ENCODE data around the gene C8A.

The C8A gene

DNA sequence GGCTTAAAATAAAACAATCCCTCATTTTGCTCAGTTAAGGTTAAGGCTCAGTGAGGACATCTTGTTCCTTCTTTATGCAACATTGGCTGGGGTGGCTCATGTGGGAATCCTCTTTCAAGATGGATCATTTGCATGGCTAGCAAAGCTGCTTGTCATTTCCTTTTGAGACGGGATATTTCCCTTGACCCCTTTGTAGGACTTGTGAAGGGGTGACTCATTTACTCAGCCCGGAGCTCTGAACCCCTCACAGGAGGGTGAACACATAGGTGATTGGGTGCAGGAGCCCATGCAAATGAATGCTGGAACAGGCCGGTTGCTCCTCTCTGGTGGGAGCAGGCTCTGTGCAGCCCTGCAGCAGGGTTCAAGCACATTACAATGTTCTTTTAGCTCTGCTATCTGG is 15.8 kb upstream of the C8A start:
- no peak for DNase-seq

DNA sequence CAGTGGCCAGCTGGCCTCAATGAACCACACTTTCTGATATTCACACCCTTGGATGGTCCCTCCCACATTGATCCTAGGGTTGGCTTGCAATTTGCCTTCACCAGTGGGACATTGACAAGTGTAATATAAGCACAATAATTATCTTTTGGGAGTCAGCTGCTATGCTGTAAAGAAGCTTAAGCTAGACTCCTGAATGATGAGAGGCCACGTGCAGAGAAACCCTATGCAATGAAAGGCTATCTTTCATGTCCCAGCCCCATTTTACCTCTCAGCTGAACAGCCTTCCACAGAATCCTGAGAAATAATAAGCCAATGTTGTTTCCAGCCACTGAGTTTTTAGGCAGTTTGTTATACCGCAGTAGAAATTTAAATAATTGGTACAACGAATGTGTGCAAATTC is 11.1 kb upstream of the C8A start:
- DNase-seq = no peak

DNA sequence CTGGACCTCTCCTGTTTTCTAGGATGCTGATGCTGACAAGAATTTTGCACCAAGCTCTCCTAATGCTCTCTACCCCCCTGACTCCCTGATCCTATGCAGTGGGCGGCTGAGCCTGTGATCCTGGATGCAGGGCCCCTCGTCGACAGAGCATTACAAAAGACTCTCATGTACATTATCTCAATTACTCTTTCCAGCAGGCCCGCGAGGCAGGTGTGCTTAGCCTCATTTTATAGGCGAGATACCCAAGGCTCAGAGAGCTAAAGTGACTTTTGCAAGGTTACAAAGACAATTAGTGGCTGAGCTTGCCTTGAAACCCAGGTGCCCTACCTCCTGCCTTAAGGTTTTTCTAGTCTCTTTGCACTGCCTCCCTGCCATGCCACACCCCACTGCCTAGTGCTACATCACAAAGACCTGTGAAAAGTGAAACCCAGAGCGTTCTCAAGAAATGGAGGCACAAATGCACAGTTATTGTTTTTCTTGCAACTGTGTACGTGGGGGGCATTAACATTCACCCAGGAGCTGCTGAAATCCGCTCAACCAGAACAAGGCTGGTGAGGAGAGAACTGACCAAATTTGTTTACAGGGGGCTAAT is 10.0 kb upstream of the C8A start:
- DNase-seq = no peak

DNA sequence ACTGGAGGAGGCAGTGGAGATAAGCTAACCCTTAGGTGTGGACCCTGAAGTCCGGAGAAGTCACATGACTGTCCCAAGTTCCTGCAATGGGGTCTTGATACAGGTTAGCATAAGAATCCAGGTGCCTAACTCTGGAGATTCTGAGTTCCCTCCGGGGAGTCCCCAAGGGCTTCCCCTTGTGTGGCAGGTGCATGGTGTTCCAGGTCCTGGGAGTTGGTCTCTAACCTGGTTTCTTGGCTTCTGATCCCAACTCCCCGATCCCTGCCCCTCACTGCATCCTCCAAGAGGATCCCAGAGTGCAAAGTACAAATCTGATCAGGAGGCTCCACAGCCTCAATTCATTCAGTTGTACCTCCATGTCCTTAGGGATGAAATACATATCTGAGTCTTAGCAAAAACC is 9.3 kb upstream of the C8A start:
- no peak for DNase-seq

DNA sequence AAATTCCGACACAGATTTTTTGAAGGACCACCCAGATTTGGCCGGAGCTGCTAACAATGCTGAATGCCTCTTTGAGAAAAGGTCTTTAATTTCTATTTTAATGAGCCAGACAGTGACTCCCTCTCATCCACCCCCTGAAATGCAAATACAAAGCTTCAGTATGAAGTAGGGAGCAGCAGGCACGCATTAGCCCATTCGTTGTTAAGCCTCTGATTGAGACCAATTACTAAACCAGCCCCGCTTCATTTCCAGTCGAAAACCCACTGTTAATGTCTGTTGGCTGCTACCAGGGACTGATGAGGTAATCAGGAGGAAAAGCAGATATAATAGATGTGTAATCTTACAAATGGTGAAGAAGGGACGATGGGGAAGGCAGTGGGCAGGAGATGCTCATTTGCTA is 4.8 kb upstream of the C8A start:
- DNase-seq = no peak

DNA sequence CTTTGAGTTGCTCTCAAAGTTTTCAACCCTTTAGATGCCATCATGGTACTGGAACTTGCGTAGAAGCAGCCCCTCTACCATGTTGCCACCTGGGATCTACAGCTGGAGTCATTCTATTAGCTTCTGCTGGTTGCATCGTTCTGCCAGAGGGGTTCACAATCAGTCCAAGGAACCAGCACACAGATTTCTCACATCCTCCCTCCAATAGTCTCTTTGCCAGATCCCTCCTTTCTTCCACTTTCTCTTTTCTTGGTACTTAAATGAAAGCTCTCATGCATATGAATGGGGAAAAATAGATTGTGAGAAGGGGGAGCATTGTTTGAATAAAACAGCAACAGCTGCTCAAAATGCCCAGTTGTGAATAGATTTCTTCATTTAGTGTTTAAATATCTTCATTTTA is 4.2 kb upstream of the C8A start:
- DNase-seq = no peak

DNA sequence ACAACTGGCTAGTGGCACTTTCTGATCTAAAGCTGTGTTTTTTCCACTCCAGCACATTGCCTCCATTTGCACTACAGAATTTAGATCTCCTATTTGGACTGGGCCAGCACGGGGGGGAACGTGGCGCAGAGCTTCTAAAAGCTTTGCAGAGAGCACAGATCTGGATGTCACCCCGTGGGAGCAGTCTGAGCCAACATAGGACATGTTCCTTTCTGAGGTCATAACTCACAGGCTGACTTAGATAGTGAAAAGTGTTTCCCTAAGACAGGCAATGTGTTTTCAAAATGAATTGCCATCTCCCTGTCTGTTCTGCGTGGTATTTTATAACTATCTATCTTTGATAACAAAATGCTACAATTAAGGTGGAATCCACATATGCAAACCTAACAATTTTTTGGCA is 3.7 kb upstream of the C8A start:
- no peak for DNase-seq

DNA sequence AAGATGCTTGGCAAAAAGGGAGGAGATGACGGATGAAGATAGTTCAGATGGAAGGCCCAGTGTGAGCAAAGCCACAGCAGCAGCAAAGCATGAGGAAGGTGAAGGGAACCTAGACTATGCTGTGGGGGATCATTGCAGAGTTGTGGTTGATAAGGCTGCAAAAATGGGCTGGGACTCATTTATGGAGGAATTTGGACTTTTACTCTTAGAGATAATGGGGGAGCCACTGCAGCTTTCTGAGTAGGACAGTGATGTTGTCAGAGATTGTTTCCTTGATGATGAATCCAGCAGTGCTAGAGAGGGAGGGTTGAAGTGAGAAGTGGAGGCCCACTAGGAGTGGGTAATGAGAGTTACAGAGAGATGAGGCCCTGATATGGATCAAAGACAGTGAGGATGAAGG is 2.1 kb upstream of the C8A start:
- no peak for DNase-seq

DNA sequence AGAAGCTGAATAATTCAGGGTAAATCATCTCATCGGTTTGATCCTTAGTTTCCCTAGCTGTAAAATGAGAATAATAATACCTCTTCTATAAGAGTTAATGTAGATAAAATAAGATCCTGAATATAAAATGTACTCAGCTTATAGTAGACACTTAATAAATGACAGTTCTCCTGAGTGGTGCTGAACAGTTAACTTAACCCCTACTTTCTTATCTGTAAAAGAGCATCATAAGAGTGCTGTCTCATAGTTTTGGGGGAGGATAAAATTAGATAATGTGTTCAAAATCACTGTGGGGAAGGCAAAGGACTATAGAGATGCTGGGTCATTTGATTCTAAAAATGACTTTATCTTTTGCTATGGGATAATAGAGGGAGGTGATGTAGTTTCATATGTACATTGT is 593 bp downstream of the C8A start:
- no peak for DNase-seq

DNA sequence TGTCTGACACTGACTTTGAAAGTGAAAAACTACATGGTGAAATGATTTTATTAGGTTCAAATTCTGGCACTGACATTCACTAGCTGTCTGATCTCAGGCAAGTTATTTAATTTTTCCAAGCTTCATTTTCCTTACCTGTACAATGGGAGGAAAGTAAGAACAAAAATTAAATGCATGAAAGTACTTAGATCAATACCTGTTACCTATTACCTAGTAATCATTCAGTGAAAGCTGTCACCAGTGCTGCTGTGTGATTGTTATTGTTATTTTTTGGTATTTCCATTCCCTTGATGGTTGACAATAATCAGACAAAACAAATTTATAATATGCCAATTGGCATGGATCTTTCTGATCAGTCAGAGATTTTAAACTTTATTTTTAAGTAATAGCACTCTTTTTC is 1.6 kb downstream of the C8A start:
- DNase-seq = no peak

DNA sequence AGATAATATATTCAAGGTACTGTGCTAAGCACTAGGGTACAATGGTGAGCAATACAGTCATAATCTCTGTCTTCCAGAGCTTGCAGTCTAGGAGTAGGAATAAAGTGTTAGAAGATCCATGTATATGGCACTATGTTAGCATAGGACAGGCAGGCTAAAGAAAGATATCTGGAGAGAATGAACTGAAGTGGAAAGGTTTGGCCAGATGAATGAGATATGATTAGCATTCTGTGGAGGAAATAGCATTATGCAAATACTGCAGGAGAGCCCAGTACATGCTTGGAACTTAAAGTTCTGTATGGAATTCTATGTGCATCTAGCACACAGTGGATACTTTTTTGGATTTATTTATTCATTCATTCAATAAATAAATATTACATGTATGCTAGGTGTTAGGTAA is 4.7 kb downstream of the C8A start:
- DNase-seq = no peak

DNA sequence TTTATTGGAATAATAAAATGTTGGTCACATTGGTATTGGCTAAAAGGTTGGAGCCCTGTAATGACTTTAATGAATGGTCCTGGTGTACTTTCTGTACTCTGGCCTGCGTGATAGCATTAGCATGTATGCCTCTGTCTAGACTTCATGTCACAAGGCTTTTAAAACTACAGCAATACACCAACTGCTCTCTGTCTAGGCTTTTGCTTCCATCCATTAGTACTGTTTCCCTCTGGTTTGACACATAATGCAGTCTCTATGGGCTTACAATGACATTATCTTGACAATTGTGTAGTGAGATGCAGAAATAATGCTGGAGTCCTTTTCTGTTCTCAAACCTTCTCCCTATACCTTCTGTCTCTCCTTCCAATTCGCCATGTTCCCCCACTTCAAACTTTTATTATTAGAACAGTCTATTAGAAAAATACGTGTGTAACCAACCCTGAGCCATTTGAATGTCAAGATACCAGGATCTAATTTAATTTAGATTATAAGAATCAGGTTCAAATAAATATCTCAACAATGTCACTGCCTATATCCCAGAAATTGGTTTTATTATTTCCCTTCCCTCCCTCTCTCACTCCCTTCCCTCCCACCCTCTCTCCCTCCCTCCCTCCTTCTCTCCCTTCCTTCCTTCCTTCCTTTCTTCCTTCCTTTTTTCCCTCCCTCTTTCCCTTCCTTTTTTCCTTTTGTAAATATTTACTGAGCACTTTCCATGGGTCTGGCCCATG is 8.8 kb downstream of the C8A start:
- no peak for DNase-seq

DNA sequence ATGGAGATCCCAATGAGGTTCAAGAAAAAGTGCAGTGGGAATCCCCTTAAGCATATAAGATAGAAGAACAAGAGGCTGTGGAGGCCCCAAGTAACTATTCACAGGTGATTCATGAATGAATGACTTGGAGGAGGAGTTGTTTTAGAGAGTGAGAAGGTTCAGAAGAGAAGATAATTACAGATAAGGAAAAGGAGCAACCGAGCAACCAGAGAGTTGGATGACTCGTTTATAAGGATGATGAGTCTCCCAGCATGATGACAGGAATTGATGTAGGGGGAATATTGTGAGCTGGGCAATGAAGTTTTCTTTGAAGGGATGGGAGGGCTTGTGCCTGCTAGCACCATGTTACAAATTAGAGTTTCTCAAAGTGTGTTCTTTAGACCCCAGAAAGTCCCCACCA is 9.8 kb downstream of the C8A start:
- DNase-seq = no peak

DNA sequence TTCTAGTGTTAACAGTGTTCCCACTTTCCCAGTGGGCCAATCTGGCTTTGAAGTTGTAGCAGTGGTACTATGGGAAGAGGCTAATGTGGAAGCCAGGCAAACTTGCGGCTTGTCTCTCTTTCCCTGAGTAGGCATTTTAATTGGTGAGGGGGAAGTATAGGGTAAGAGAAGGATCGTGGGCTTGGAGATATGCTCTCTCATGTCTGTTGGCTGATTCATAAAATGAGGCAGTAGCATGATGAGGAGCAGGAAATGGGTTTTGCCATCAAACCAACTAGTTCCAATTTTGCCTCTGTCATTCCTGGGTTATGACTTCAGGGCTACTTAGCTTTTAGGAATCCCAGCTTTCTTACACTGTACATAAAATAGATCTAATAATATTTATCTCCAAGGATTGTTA is 12.1 kb downstream of the C8A start:
- no peak for DNase-seq

DNA sequence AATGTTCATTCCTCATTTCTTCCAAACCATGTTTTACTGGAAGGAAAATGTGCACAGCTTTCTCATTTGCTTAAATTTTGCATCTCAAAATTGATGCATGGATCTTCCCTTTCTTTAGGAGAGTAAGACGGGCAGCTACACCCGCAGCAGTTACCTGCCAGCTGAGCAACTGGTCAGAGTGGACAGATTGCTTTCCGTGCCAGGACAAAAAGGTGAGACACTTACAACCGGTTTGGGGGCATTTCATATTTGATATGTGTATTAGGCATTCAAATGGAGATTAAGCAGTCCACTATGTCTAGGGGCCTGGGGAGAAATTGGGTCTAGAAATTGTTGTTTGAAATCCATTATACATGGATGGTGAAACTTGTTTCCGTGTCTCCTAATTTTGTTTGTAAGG is 12.9 kb downstream of the C8A start:
- DNase-seq = no peak

DNA sequence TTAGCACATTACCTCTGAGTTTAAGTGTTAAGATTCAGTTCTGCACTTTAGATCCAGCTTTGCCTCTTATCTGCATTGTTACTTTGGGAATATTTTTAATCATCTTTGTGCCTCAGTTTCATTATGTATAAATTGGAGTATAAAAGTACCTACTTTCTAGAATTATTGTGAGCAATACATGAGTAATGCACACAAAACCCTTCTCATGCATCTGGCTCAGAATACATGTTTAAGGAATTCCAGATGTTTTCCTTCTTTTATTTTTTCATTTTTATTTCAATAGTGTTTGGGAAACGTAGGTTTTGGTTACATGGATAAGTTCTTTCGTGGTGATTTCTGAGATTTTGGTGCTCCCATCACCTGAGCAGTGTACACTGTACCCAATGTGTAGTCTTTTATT is 14.2 kb downstream of the C8A start:
- DNase-seq = no peak

DNA sequence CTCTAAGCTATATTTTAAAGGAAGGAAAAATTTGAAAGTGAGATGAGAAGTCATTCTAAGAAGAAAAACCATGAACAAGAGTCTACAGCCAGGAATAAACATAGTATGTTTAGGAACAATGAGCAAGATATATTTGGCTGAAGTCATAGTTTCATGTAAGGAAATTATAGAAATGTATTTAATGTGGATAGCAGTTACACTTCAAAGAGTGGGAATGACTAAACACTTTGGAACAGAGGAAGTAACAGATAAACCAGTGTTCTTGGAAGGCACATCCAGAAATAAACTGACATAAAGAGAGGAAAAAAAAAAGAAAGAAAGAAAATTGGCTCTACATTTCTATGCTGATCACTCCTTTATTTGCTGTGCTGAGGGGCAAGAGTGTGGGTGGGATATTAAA is 18.0 kb downstream of the C8A start:
- no peak for DNase-seq

DNA sequence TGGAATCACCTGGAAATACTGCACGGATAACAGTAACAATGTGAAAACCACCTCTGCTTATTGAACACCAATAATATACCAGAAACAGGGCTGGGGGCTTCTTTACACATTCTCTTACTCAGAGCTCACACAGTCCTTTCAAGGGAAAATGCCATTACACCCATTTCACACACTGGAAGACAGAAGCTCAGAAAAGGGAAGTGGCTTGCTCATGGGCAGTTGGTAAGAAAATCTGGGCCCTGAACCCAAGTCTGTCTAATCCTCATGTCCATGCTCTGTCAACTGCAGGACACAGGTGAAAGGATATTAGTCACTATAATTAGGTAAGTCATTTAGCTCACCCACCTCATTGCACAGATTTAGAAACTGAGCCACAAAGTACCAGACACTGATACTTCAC is 18.6 kb downstream of the C8A start:
- DNase-seq = no peak

DNA sequence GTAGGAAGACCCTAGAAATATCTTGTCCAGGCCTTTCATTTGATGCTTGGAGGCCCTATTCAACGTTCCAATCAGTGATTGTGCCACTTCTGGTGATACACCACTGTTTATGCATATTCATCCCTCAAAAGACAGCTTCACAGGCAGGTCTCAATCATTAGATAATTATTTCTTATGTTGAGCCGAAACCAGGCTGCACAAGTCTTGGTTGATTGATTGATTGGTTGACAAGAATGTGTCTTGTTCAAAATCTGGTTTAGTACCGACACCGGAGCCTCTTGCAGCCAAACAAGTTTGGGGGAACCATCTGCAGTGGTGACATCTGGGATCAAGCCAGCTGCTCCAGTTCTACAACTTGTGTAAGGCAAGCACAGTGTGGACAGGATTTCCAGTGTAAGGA is 20.1 kb downstream of the C8A start:
- DNase-seq = no peak

DNA sequence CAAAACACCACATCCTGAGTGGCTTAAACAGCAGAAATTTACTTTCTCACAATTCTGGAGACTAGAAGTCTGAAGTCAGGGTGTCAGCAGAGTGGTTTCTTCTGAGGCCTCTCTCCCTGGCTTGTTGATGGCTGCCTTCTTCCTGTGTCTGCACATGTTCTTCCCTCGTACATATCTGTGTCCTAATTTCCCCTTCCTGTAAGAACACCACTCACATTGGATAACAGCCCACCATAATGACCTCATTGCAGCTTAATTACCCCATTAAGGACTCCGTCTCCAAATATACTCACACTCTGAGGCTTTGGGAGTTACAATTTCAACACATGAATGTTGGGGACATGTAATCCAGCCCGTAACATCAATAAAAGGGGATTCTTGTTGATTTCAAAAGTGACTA is 23.4 kb downstream of the C8A start:
- no peak for DNase-seq

DNA sequence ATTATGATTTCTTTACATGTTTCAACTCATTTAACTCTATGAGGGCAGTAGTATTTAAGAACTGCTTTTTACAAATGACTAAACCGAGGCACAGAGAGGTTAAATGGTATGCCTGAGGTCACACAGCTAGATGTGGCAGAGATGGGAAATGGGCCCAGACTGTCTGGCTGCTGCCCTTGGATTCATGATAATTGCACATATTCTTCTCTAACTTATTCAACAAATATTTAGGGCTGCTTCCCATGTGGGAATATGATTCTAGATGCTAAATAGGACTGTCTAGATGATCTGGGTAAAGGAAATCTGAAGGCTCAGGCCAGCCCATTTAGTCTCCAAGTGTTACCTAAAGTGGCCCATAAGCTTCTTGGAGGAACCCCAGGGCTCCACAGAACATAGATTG is 26.2 kb downstream of the C8A start:
- no peak for DNase-seq

DNA sequence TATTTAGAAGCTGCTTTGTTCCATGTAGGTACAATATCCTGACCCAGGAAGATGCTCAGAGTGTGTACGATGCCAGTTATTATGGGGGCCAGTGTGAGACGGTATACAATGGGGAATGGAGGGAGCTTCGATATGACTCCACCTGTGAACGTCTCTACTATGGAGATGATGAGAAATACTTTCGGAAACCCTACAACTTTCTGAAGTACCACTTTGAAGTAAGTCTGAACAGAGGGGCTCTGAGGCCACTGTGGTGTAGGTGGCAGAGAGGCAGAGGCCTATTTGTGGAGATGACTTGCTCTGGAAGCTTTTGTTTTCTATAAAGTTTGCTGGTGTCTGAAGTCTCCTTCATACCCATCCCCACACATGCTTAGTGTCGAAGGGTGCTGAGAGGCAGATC is 26.8 kb downstream of the C8A start:
- no peak for DNase-seq

DNA sequence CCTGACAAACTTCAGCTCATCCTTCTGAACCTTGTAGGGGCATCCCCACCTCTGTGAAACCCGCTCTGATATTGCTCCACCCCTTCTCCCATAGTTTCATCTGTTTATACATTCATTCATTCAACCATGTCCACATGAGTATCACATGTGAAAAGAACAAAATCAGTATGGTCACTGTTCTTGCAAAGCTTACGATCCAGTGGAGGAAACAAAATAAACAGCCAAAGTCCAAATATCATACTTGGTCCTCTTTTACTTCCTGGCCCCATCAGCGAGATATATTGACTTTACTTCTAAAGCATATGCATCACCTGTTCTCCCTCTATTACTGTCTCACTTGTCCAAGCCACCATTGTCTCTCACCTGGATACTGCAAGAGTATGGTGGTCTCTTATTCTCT is 35.6 kb downstream of the C8A start:
- no peak for DNase-seq

DNA sequence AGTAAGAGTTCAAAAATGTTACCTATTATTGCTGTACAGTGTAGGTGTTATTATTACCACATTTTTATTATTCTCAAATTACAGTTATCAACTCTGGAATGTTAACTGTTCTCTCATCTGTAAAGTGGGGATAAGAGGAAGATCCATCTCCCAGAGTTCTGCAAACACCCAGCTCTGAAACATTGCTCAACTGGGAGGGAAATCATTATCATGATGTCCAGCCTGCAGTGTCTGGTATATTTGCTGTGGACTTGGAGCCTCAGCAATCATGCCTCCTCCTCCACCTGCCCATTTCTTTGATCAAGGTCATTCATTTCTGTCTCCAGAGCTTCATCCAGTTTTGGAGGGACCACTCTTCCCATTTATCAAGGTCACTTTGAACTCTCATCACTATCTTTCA is 39.4 kb downstream of the C8A start:
- DNase-seq = no peak
